Erythroblast (primary cell): ENCODE data around the gene PHF12.

ENCODE experiments used
- GATA1 ChIP-seq: IDR thresholded peaks from 2 replicates; pipeline ENCODE4 v1.6.1; 2011; ENCODE audit warnings: low read depth, mild to moderate bottlenecking, control low read depth, low read length, moderate library complexity
- POLR2A ChIP-seq: IDR thresholded peaks from 2 replicates; pipeline ENCODE4 v1.6.1; 2011; ENCODE audit warnings: mild to moderate bottlenecking, low read length

DNA sequence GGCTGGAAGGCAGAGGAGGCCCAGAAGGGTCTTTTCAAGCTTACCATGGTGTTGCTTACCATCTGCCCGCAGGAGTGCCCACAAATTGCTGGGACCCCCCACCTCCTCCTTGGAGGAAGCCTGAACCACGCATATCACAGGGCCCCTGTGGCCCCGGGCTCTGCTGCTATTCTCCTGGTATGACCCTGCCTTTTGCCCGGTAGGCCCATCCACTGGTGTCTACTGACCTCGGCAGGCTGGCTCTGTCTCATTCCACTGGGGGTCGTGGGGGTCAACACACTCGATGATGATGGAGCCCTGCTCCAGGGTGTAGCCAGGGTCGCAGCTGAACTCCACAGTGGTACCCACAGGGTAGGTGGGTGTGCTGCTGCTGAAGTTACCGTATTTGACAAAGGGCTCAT, 8.2 kb upstream of the PHF12 start:
- TF ChIP-seq POLR2A (no peak), GATA1 (no peak)
